Measurements from ENCODE around the gene CAMTA1. TPM values are rescaled to one million over a fixed set of nuclear protein-coding genes. Genes with fewer than 3 reads are reported as not detected.

Gene CAMTA1
- total and polyA plus RNA-seq, 4 donors, result 90.5 to 236 (median 195) TPM

DNA sequence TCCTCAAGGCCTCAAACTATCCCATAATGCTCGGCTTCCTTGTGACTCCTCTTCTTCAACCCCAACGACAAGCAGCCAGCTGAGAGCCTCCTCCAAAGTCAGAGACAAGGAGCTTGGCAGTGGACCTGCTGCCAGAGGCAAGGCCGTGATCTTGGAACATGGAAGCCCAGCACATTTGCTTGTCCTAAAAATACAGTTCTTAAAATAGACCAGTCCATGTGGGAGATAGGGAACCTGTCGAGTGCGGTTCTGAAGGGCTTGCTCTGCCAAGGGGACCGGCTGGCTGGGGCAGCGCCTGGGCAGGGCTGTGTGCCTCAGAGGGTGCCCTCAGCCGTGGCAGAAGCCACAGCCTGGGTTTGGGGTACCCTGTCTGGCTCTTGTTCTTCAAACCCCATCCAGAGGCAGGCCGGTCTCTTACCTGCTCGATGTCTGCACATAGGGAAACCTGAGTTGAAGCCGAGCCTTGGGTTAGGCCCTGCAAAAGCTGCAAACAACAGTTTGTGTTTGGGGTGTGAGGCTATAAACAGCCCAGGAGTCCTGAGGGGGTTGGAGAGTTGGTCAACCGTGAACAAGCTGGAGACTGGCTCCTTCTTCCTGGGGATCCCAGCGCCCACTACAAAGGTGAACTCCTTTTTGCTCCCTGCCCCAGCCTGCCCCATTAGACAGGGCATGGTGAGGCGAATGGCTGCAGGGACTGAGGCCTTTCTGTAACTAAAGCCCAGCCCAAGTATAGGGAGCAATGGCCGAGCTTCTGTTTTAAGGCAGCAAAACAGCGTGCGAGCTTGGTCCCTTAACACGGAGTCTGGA lies 228.8 kb downstream of the CAMTA1 start:
- Histone ChIP-seq H3K27me3 (ENCODE audit: control insufficient read depth, insufficient read depth, low read length) (no peaks in the 10 kb centered on the region), H3K4me3 (ENCODE audit: low read depth, low read length) (no peak overlapping the region), H3K36me3 (ENCODE audit: control insufficient read depth, insufficient read depth, low read length) (peaks cover 13% of the 10 kb centered on the region), H3K27ac (ENCODE audit: low read depth, low read length) (no peak overlapping the region), H3K4me1 (ENCODE audit: control insufficient read depth, insufficient read depth, low read length) (peaks cover 7% of the 10 kb centered on the region), H3K9me3 (ENCODE audit: control insufficient read depth, insufficient read depth, low read length) (no peaks in the 10 kb centered on the region)
- DNase-seq (ENCODE audit: low read depth in 4 of 6, low spot score in 6 of 6), result no peak
- 88% methylated on average over 18 of the region's 18 CpGs for WGBS (ENCODE audit: insufficient coverage)

DNA sequence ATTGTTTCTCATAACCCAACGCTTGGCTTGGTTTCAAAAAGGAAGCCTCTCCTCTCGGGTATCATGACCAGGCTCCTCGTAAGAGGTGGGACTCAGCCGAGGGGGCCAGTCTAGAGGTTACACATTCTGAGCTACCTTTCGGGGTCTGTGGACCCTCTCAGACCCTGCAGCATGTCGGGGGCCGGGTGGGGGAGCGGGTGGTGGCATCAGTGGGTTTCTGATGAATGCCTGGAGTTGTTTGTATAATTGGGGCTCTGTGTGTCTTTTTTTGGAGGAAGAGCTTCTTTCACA lies 229.3 kb downstream of the CAMTA1 start:
- peaks cover 5% of the 10 kb centered on the region for H3K4me1 ChIP-seq (ENCODE audit: control insufficient read depth, insufficient read depth, low read length)
- DNase-seq (ENCODE audit: low read depth in 4 of 6, low spot score in 6 of 6), result no peak
- H3K9me3 ChIP-seq (ENCODE audit: control insufficient read depth, insufficient read depth, low read length), result no peaks in the 10 kb centered on the region
- no peaks in the 10 kb centered on the region for H3K27me3 ChIP-seq (ENCODE audit: control insufficient read depth, insufficient read depth, low read length)
- 84% methylated on average over 6 of the region's 8 CpGs for WGBS (ENCODE audit: insufficient coverage)
- H3K27ac ChIP-seq (ENCODE audit: low read depth, low read length), result no peak overlapping the region
- H3K36me3 ChIP-seq (ENCODE audit: control insufficient read depth, insufficient read depth, low read length), result peaks cover 8% of the 10 kb centered on the region
- H3K4me3 ChIP-seq (ENCODE audit: low read depth, low read length), result no peak overlapping the region

- no peaks in the 10 kb centered on the region for H3K9me3 ChIP-seq (ENCODE audit: control insufficient read depth, insufficient read depth, low read length)
- 91% methylated on average over 7 of the region's 7 CpGs for WGBS (ENCODE audit: insufficient coverage)
- H3K4me1 ChIP-seq (ENCODE audit: control insufficient read depth, insufficient read depth, low read length), result peaks cover 8% of the 10 kb centered on the region
- no peak overlapping the region for H3K27ac ChIP-seq (ENCODE audit: low read depth, low read length)
- no peak for DNase-seq (ENCODE audit: low read depth in 4 of 6, low spot score in 6 of 6)
- H3K27me3 ChIP-seq (ENCODE audit: control insufficient read depth, insufficient read depth, low read length), result no peaks in the 10 kb centered on the region
- no peak overlapping the region for H3K4me3 ChIP-seq (ENCODE audit: low read depth, low read length)
- peaks cover 8% of the 10 kb centered on the region for H3K36me3 ChIP-seq (ENCODE audit: control insufficient read depth, insufficient read depth, low read length)
Measured at GRCh38 chr1:7015022-7015421, 229.8 kb downstream of the CAMTA1 start.

- peaks cover 6% of the 10 kb centered on the region for H3K36me3 ChIP-seq (ENCODE audit: control insufficient read depth, insufficient read depth, low read length)
- WGBS (ENCODE audit: insufficient coverage), result 72% methylated on average over 5 of the region's 7 CpGs
- no peaks in the 10 kb centered on the region for H3K27me3 ChIP-seq (ENCODE audit: control insufficient read depth, insufficient read depth, low read length)
- peak in 1 of 6 donors; percentile 59 for DNase-seq (ENCODE audit: low read depth in 4 of 6, low spot score in 6 of 6)
- H3K4me1 ChIP-seq (ENCODE audit: control insufficient read depth, insufficient read depth, low read length), result peaks cover 22% of the 10 kb centered on the region
- no peak overlapping the region for H3K4me3 ChIP-seq (ENCODE audit: low read depth, low read length)
- no peak overlapping the region for H3K27ac ChIP-seq (ENCODE audit: low read depth, low read length)
- no peaks in the 10 kb centered on the region for H3K9me3 ChIP-seq (ENCODE audit: control insufficient read depth, insufficient read depth, low read length)
Measured at GRCh38 chr1:7018351-7018750, 233.1 kb downstream of the CAMTA1 start.

- Histone ChIP-seq H3K36me3 (ENCODE audit: control insufficient read depth, insufficient read depth, low read length) (peaks cover 6% of the 10 kb centered on the region), H3K4me3 (ENCODE audit: low read depth, low read length) (no peak overlapping the region), H3K27ac (ENCODE audit: low read depth, low read length) (no peak overlapping the region), H3K4me1 (ENCODE audit: control insufficient read depth, insufficient read depth, low read length) (peaks cover 22% of the 10 kb centered on the region), H3K27me3 (ENCODE audit: control insufficient read depth, insufficient read depth, low read length) (no peaks in the 10 kb centered on the region), H3K9me3 (ENCODE audit: control insufficient read depth, insufficient read depth, low read length) (no peaks in the 10 kb centered on the region)
- no peak for DNase-seq (ENCODE audit: low read depth in 4 of 6, low spot score in 6 of 6)
- WGBS (ENCODE audit: insufficient coverage), result 93% methylated on average over 13 of the region's 14 CpGs
Measured at GRCh38 chr1:7018826-7019225, 233.6 kb downstream of the CAMTA1 start.

DNA sequence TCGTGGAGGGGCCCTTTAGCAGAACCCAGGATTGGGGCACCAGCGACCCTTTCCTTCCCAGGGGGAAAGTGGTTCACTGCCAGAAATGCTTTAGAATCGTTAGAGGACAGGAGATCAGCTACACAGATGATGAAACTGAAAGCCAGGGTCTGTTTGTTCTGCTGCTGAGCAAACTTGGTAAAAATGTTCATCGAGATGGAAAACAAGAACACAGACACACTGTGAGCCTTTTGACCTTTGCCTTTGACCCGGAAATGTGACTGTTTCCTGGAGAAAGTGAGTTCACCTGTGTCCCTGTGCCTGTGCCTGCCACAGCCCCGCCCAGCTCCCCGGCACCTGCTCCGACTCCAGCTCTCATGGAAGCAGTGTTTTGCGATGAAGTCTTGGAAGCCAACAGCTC lies 234.3 kb downstream of the CAMTA1 start:
- Histone ChIP-seq H3K9me3 (ENCODE audit: control insufficient read depth, insufficient read depth, low read length) (no peaks in the 10 kb centered on the region), H3K4me1 (ENCODE audit: control insufficient read depth, insufficient read depth, low read length) (peaks cover 23% of the 10 kb centered on the region), H3K4me3 (ENCODE audit: low read depth, low read length) (no peak overlapping the region), H3K27ac (ENCODE audit: low read depth, low read length) (no peak overlapping the region), H3K36me3 (ENCODE audit: control insufficient read depth, insufficient read depth, low read length) (peaks cover 6% of the 10 kb centered on the region), H3K27me3 (ENCODE audit: control insufficient read depth, insufficient read depth, low read length) (no peaks in the 10 kb centered on the region)
- WGBS (ENCODE audit: insufficient coverage), result 83% methylated on average over 8 of the region's 9 CpGs
- no peak for DNase-seq (ENCODE audit: low read depth in 4 of 6, low spot score in 6 of 6)

GRCh38 chr1:7022058-7022457 lies 236.8 kb downstream of the CAMTA1 start:
- Histone ChIP-seq H3K4me3 (ENCODE audit: low read depth, low read length) (no peak overlapping the region), H3K27ac (ENCODE audit: low read depth, low read length) (no peak overlapping the region), H3K27me3 (ENCODE audit: control insufficient read depth, insufficient read depth, low read length) (no peaks in the 10 kb centered on the region), H3K36me3 (ENCODE audit: control insufficient read depth, insufficient read depth, low read length) (peaks cover 6% of the 10 kb centered on the region), H3K4me1 (ENCODE audit: control insufficient read depth, insufficient read depth, low read length) (peaks cover 34% of the 10 kb centered on the region), H3K9me3 (ENCODE audit: control insufficient read depth, insufficient read depth, low read length) (no peaks in the 10 kb centered on the region)
- DNase-seq (ENCODE audit: low read depth in 4 of 6, low spot score in 6 of 6), result no peak
- WGBS (ENCODE audit: insufficient coverage), result 75% methylated on average over 2 of the region's 3 CpGs

DNA sequence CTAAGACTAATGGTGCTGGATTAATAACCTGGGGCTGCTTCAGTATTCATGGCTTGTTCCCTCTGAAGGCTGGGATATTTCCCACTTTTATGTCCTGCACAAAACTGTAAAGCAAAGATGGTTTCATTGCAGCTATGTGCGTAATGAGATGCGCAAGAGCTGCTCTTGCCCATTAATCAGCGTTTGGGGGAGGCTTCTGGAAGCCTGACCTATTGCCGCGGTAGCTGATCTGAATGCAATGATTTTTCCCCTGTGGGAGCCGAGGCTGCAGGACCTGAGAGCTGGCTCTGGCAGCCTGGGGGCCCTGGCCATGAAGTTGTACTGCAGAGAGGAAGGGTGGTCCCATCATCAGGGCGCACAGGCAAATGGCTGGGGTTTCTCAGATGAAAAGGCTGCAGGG lies 239.8 kb downstream of the CAMTA1 start:
- Histone ChIP-seq H3K27ac (ENCODE audit: low read depth, low read length) (peak overlapping the region; percentile 2), H3K9me3 (ENCODE audit: control insufficient read depth, insufficient read depth, low read length) (no peaks in the 10 kb centered on the region), H3K4me3 (ENCODE audit: low read depth, low read length) (no peak overlapping the region), H3K36me3 (ENCODE audit: control insufficient read depth, insufficient read depth, low read length) (no peaks in the 10 kb centered on the region), H3K4me1 (ENCODE audit: control insufficient read depth, insufficient read depth, low read length) (peaks cover 26% of the 10 kb centered on the region), H3K27me3 (ENCODE audit: control insufficient read depth, insufficient read depth, low read length) (no peaks in the 10 kb centered on the region)
- WGBS (ENCODE audit: insufficient coverage), result 45% methylated on average over 7 of the region's 7 CpGs
- DNase-seq (ENCODE audit: low read depth in 4 of 6, low spot score in 6 of 6), result peak in 2 of 6 donors; percentile 22 to 86

DNA sequence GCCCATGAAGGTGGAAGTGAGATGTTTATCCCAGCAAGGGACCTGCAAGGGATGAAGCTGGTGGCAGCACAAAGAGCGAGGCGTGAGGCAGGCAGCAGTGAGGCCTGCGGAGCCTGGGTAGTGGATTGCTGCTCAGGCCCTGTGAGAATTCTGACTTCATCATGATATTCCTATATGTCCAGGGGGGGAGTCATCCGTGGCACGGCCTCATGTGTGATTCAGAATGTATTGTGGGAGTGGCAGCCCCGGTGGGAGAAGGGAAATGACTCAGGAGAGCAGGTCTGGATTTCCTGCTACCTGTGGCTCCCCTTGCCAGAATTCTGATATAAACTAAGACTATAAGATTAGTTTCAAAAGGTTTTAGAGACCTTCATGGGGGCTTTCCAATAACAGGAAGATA lies 240.9 kb downstream of the CAMTA1 start:
- no peak for DNase-seq (ENCODE audit: low read depth in 4 of 6, low spot score in 6 of 6)
- H3K9me3 ChIP-seq (ENCODE audit: control insufficient read depth, insufficient read depth, low read length), result no peaks in the 10 kb centered on the region
- no peaks in the 10 kb centered on the region for H3K27me3 ChIP-seq (ENCODE audit: control insufficient read depth, insufficient read depth, low read length)
- H3K27ac ChIP-seq (ENCODE audit: low read depth, low read length), result no peak overlapping the region
- H3K36me3 ChIP-seq (ENCODE audit: control insufficient read depth, insufficient read depth, low read length), result no peaks in the 10 kb centered on the region
- H3K4me3 ChIP-seq (ENCODE audit: low read depth, low read length), result no peak overlapping the region
- WGBS (ENCODE audit: insufficient coverage), result 100% methylated on average over 2 of the region's 6 CpGs
- H3K4me1 ChIP-seq (ENCODE audit: control insufficient read depth, insufficient read depth, low read length), result peaks cover 21% of the 10 kb centered on the region

- Histone ChIP-seq H3K27ac (ENCODE audit: low read depth, low read length) (no peak overlapping the region), H3K9me3 (ENCODE audit: control insufficient read depth, insufficient read depth, low read length) (peaks cover 5% of the 10 kb centered on the region), H3K36me3 (ENCODE audit: control insufficient read depth, insufficient read depth, low read length) (no peaks in the 10 kb centered on the region), H3K27me3 (ENCODE audit: control insufficient read depth, insufficient read depth, low read length) (no peaks in the 10 kb centered on the region), H3K4me3 (ENCODE audit: low read depth, low read length) (no peak overlapping the region), H3K4me1 (ENCODE audit: control insufficient read depth, insufficient read depth, low read length) (peaks cover 6% of the 10 kb centered on the region)
- 80% methylated on average over 1 of the region's 2 CpGs for WGBS (ENCODE audit: insufficient coverage)
- no peak for DNase-seq (ENCODE audit: low read depth in 4 of 6, low spot score in 6 of 6)
Measured at GRCh38 chr1:7032992-7033391, 247.7 kb downstream of the CAMTA1 start.
